Vagina (tissue), 2 donors: Measurements from ENCODE around the gene AKR1B1.

ENCODE experiments used
- CTCF ChIP-seq, 3 experiments: fragments of 450-650 bp in 2 of 3; fragments of 200-600 bp in 1 of 3; sonication (generic) in 1 of 3; IDR thresholded peaks; one replicate each; pipeline ENCODE4 v1.5.1; 2017 to 2019; ENCODE audit warnings: antibody characterized with exemption in 3 of 3, mild to moderate bottlenecking in 2 of 3, moderate library complexity in 2 of 3
- POLR2A ChIP-seq, 2 donors: fragments of 450-650 bp; IDR thresholded peaks; one replicate each; pipeline ENCODE4 v1.6.1; 2017; ENCODE audit warnings: antibody characterized with exemption in 2 of 2, mild to moderate bottlenecking in 2 of 2, moderate library complexity in 2 of 2
- POLR2AphosphoS5 ChIP-seq, 2 donors: sonication (generic); formaldehyde crosslinking; IDR thresholded peaks; one replicate each; pipeline ENCODE4 v1.9.0; 2017; ENCODE audit warnings: antibody characterized with exemption in 2 of 2, mild to moderate bottlenecking in 2 of 2, low read depth in 1 of 2; ENCODE audit not compliant: insufficient read depth in 1 of 2

DNA sequence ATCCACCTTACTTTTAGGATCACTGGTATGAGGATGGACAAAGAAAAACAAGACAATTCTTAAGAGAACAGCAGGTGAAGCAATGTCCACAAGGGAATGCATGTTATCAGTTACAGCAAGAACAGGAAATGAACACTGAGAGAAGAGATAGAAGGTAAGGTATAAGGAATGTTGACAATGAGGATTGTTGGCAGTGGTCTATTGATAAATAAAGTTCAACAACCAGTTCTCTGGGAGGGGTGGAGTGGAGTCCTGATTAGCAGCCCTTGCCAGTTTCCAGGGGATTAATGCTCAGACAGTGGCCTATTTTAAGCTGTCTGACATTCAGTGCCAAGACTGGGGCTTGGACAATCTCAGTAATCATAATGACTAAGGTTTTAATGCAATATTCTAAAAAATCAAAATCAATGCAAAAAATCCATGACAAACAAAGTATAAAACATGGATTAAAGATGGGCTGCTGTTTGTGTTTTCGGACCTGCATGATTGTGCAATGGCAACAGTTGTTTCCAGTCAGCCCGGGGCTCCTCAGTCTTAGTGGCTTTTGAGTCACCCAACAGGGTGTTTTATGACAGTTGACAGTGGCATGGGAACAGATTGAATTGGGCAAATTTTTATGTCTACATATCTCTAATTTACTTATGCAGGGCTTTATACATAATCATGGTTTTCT lies 13.8 kb upstream of the AKR1B1 start:
- TF ChIP-seq CTCF (IDR thresholded peaks at IDR 0.05) = no peak
- TF ChIP-seq POLR2A (IDR thresholded peaks at IDR 0.05) = no peak
- no peak for TF ChIP-seq POLR2AphosphoS5 (IDR thresholded peaks at IDR 0.05; ENCODE audit: insufficient read depth in 1 of 2, low read depth in 1 of 2)
